Stimulated activated CD8-positive, alpha-beta memory T cell treated with anti-CD3 and anti-CD28 coated beads, Interleukin-2, amount 100 ng/mL, for 1 hour (primary cell): ENCODE data around the gene AK8.
"Not testable (repeated sequence)": the region's sequence is repeated elsewhere in the genome, so short reads cannot be mapped to it uniquely, and the experiment has no call there.

Experiments used
- DNase-seq, 2 donors: peaks; one replicate each; pipeline ENCODE4 v3.0.0-alpha.2; 2020; ENCODE audit warnings: low read depth in 2 of 2

Gene AK8

DNA sequence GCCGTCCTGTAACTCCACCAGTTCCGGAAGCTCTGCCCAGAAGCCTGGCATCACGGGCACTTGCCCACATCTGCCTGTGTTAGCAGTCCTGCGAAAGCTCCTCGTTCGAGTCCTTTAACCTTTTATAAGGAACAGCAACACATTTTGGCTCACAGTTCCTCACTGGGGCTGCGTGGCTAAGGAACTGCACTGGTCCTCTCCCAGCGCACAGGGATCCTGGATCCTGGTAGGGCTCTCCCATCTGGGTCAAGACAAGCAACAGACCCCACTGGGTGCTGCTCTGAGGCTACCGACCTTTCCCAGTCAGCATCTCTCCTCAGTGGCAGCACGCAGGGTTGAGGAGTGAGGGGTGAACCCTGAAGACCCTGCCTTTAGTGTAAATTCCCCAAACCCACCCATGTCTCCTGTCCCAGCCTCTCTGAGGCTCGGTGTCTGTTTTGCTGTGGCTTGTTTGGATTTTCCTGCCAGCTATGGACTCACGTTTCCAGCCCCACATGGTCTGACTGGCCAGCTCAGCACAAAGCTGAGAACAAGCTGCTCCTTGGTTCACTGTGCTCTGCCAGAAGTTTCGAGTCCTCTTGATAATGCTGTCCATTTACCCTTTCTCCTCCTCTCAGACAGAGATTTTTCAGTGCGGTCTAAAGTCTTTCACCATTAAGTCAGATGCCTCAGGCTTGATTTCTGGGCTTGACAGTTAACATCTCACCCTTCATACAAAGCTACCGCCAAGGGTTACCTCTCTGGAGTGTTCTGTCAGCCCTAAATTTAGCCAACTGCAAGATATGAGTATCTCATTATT lies 80.0 kb downstream of the AK8 start:
- DNase-seq, result no peak

DNA sequence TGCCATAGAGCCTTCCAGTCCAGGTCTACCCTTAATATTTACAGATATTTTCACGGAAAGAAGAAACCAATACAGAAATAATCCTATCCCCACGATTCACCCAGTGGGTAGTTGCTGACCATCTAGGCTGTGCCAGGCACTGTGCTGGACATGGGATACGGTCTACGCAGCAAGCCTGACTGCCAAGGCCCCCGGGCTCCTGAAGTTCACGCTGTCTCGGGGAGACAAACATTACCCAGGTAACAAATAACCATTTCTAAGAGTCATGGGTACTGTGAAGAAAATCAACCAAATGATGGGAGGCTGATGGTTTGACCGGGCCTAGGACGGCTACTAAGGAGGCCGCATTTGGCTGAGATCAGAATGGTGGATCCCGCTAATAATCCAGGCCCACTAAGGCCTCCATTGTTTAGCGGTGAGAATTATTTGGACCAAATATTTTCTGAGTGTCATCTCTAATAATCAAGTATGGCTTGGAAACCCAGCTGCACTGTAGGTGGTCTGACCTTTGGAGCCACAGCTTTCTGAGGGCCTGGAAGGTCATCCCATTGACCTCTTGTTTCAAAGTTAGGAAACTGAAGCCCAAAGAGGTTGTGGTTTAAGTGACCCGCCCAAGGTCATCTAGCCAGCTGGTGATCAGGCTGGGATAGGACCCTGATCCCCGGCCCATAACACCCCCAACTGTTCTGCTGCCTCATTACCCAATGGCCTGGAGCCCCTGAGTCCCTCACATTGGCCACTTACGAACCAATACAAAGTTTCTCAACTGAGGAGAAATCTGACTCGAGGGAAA lies 82.4 kb downstream of the AK8 start:
- no peak for DNase-seq

DNA sequence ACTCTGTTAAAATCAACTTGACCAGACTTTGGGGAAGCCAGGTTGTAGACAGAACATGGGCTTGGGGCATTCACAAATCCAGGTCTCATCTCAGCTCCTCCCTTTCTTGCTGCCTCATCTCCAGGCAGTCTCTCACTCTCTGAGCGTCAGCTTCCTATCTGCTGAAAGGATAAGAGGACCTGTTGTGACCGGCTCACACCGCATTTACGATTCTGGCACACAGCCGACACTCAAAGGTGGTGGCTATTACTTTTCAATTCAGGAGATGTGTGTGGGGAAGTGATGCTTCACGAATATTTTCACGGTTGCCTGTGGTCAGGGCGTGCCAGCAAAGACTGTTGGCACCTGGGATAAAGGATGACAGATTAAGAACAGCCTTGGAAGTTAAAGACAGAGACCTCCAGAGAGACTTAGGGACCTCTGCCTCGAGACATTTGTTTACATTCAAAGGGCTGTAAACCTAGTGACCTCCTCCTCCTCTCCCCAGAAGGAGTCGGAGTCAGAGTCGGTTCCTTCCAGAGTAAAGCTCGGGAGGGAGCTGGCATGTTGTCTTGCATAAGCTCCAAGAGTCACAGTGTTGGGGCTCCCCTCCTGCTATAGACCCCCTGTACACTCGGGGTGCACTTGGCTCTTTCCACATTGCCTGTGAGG lies 83.2 kb downstream of the AK8 start:
- DNase-seq, result no peak

DNA sequence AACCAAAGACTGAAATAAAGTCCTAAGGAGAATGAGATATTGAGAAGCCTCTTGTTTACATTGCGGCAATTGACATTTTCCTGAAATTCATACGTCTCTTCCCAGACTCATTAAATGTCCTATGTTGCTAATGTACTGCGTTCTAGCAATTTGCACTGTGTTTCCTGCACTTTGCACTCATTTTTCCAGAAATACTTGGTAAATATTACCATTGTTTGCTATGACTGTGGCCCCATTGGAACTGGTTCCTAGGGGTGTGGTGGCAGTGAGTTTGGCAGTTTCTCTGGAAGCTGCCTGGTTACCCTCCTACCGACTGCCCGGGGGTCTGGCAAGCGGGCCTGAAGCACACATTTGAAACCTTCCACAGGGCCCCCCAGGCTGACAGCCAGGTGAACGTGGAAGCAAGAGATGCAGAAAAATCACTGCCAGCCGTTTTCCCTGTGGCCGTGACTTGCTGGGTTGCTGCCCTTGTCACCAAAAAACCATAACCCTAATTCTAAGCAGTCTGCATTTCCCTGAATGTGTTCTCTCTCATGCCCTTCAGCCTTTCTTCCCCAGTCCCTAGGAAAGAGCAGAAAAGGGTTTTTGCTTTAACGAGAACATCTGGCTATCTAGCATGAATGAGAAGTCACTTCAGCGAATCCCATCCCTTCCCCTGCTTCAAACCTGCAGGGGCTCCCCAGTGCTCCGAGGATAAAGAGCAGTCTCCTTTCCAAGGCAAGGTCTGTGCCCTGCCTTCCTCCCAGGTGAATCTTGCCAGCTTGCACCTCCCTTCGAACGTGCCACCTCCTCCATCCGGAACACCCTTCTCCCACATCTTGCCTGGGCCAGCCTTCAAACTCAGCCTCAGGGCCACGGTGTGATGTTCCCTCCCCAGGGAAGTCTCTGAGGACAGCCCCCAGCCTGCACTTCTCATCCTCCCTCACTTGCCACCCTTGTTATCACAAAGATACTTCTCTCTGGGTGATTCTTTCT lies 84.2 kb downstream of the AK8 start:
- DNase-seq, result no peak

DNA sequence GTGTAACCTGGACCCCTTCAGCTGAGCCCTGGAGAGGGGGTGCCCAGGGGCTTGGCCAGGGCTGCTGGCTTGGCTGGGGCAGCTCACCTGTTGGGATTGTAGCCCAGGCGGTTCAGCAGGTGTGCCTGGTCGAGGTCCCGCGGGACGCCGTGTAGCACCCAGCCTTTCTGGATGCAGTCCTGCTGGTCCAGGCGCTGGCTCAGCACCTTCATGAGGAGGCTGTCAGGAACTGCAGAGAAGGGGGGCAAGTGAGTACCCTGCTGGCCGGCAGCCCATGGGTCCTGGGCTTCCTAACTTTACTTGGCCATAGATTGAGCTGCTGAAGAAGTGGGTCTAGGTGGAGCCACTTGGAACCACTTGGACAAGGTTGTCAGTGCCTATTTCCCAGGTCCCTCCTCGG lies 85.5 kb downstream of the AK8 start:
- no peak for DNase-seq

DNA sequence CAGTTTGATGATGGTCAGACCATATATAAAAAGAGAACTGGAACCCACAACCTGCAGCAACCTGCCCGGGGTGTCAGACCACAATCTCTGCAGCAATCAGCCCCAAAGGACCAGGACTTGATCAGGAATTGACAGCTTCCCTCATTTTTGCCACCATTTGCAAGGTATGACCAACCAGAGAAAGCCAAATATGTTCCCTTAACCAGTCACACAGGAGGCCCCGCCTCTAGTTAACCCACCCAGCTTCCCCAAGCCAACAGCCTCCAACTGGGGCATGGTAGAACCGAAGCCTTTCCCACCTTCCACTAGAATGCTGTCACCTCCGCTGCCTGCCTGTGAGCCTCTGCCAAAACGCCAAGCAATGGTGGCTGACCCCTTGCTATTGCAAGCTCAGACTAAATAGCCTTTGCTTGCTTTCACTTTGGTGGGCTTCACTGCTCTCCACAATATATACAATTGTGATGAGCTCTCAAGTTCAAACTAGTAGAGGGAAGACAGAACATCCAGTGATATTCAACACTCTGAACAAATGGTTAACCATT lies 86.3 kb downstream of the AK8 start:
- no peak for DNase-seq

DNA sequence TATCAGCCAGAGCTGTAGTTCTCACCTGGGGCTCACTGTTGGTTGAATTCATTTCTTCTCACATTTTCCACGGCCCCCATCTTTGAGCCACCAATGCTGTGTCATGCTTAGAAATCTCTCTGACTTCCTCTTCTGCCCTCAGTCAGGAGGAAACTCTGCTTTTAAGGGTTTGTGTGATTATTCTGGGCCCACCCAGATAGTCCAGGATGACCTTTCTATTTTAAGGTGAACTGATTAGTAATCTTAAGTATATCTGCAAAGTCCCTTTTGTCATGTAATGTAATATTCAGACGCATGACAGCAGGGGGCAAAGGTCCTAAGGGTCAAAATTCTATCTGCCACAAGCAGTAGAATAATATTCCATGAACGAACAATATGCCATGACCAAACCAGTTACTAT lies 88.4 kb downstream of the AK8 start:
- no peak for DNase-seq

DNA sequence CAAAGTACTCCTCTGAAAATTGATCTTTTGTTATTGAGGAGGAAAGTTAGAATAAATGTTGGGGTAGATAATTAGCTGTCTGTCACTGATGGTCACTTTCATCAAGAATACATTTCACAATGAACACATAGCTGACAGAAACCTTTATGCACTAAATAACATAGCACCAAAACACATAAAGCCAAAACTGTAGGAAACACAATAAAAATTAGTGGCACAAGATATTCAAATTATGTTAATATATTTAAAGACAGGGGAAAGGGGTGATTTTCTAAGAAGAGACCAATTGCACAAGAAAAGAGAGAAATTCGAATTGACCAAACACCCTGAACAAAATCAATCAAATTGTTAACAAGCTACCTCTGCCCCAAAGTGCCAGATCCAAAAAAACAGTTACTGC lies 89.7 kb downstream of the AK8 start:
- no peak for DNase-seq

DNA sequence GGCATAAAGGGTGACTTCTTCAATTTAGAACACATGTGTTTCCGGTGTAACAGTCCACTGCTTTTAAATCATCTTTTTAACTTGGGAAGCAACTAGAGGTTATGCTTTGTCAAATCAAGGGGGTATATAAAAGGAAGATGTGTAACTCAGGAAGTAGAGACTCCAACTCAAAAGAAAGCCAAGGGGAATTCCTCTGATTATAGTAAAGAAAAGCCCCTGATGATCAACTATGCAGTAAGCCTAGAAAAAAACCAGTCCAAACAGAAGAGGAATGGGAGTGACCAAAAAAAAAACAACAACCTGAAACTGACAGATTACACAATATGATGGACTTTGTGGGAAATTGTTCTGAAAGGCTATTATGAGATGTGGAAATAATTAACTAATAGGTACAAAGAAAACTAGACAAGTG lies 90.3 kb downstream of the AK8 start:
- no peak for DNase-seq

DNA sequence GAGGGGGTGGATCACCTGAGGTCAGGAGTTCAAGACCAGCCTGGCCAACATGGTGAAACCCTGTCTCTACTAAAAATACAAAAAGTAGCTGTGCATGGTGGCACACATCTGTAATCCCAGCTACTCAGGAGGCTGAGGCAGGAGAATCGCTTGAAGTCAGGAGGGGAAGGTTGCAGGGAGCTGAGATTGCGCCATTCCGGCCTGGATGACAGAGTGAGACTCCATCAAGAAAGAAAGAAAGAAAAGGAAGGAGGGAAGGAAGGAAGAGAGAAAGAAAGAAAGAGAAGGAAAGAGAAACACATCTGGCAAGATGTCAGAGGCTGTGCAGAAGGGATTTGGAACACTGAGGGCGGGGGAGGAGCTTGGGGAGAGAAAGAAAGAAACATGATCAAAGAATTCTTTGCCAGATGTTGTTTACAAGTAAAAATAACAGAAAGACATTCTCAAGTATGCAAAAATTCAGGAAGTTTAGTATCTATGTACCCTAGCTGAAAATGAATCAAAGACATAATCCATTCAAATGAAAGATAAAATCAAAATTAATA lies 93.7 kb downstream of the AK8 start:
- no peak for DNase-seq

DNA sequence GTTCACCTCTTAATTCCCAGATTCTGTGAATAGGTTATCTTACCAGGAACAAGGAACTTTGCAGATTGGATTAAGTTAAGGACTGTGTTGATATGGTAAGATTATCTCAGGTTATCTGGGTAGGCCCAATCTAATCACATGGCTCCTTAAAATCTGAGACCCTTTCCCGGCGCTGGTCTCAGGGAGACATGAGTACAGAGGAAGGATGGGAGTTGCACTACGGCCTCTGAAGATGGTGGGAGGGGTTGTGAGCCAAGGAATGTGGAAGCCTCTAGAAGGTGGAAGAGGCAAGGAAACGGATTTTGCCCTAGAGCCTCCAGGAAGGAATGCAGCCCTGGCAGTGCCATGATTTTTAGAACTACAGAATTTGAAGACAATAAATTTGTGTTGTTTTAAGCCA lies 95.1 kb downstream of the AK8 start:
- DNase-seq, result no peak

DNA sequence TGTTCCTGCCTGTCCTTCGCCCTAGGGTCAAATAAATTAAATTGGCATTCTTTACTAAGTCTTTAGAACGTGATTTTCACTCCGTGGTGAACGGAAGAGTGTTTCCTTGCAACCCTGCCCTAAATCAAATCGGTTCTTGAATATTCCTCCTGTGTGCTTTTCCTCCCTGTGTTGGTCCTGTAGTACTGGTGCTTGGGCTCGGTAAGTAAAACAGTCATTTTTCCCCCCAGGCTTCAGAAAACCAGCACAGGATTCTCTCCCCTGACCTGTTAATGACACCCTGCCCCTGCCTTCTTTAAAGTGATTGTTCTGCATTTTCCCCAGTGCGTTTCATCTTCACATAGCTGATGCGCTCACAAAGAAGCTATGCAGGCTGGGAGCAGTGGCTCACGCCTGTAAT lies 96.0 kb downstream of the AK8 start:
- DNase-seq, result no peak

DNA sequence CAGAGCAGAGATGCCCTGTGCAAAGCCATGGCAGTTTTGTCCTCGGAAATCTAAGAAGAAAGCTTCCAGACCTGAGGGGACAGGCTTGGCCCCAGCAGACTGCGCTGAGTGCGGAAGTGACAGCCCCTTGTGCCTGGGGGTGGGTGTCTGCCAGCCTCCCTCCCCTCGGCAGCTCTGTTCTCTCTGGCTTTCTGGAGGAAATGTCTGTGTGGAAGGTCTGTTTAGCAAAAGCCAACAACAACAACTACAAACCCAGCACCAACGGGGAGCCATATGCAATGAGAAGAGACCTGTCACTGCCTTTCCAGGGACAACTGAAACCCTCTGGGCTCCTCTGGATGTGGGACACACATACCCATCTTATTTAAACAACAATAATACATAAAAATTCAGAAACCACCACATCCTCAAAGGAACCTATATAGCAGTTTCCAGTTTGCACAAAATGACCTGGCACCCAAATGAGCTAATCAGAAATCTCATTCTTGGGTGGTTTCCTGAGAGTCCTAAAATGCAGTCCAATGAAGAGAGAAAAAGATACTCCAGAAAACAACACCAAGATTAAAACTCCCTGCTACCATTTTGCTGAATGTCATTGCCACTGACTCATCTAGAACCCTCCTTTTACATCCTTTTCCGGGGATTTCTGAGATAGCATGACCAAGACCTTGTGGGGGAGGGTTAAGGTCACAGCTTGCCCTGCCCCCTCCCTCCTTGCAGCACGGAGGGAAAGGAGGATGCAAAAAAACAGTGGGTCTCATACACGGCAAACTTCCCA lies 97.7 kb downstream of the AK8 start:
- DNase-seq, result no peak

DNA sequence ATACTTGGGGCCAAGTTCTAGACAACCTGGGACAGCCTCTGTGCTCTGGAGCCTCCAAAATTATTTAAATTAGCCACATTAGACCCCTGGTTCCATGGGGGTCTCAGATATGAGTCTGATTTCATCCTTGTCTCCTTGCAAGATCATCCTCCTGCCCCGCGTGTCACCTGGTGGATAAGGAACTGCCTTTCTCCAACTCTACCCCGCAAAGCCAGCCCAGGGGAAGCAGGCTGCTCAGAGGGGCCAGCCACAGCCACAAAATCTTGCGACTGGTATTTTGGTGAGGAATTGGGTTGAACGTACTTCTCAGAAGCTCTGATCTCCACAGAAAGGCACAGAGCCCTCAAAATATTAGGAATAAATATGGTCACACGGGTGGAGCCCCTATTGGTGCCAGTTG lies 101.2 kb downstream of the AK8 start:
- no peak for DNase-seq

DNA sequence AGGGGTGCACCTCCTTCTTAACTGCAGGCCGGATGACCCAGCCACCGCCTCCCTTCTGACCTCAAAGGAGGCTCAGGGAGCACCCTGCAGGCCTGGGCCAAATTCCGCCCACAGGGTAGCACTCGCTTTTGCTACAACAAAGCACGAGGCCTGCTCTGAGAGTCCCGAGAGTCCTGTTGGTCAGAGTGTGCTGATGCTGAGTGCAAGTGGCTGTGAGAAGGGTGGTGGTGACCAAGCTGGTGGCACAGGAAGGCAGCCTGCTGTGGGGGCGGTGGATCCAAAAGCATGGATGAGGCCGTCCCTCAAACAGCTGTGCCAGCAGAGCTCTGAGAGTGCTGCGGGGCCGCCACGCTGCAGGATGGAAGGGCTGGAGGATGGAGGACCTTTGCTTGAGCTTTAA lies 101.8 kb downstream of the AK8 start:
- DNase-seq, result no peak

DNA sequence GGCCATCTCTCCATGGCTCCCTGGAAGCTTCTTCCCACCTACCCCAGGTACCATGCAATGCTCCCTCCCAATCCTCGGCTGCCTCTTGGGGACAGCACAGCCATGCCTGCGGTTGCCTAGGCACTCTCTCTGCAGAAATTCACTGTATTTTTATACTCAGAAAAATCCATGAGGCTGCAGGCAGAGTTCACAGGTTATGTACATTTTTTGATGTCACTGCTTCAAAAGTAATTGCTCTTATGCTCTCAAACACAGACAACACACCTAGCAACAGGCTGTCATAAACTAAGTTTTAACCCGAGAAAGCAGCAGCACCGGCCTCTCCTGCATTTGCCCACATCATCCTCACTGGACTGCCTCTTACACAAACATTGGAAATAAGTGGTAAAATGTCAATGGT lies 102.4 kb downstream of the AK8 start:
- DNase-seq, result no peak

DNA sequence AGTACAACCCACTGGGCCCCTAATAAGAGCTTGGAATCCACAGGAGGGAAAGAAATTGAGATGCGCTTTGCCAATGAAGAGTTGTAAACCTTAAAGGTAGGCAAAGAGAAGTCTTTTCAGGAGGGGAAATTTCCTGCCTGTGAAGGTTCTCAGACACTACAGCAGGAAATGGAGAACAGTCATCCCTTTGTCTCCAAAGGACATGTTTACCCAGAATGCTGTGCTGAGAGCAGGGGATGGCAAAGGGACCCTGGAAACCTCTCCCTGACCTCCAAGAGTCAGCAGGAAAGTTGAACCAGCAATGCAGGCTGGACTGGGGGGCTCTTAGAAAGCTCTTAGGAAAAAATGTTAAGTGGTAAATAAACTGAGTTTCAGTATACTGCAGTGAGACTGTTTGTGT lies 103.2 kb downstream of the AK8 start:
- no peak for DNase-seq

DNA sequence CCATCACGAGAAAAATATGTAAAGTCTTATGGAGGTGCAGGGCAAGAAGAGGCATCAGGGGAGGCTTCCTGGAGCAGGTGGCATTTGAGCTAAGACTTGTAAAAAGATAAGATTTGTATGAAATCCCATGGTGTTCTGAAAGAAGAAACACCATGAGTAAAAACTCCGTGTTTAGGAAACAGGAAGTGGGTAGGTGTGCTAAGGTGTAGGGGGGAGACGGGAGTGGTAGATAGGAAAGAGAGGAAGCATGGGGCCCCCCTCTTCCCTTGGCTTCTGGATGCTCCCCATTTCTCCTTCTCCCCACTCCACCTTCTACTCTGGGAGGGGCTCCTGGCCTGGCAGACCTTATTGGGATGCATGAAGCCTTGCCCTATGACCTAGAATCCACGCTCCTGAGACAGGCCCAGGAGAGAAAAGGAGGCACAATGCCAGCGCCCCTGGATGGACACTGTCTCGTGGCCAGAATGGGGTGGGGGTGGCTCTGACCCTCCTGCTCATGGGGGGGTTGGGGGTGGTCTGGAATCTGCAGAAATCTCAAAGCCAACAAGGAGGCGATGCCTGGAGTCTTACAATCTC lies 104.2 kb downstream of the AK8 start:
- no peak for DNase-seq

DNA sequence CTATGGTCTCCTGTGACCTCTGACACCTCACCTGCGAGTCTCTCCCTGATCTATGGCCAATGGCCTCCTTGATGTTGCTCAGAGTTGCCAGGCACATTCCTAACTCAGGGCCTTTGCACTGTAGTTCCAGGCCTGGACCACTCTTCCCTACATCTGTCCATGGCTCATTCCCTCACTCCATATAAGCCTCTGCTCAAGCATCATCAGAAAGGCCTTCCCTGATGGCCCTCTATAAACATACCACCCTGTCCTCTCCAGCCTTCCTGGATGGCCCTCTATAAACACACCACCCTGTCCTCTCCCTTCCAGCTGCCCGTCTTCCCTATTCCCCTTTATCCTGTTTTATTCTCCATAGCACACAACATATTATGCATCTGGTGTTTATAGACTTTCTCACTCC lies 105.0 kb downstream of the AK8 start:
- DNase-seq, result no peak

DNA sequence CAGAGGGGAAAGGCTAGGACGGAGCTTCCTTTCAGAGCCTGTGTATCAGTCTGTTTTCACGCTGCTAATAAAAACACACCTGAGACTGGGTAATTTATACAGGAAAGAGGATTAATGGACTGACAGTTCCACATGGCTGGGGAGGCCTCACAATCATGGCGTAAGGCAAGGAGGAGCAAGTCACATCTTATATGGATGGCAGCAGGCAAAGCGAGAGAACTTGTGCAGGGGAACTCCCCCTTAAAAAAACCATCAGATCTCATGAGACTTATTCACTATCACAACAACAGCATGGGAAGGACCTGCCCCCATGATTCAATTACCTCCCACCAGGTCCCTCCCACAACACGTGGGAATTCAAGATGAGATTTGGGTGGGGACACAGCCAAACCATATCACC lies 106.3 kb downstream of the AK8 start:
- DNase-seq, result not testable (repeated sequence)
